K562 (cell line): ENCODE data around the gene STAM2. TPM values are rescaled to one million over a fixed set of nuclear protein-coding genes. Genes with fewer than 3 reads are reported as not detected.

Source experiments
- ADNP ChIP-seq: fragments of 200-800 bp; sonication (Bioruptor generic); IDR thresholded peaks from 2 replicates; pipeline ENCODE4 v1.6.1; 2016; ENCODE audit warnings: missing genetic modification characterization, missing compliant biosample characterization
- ARID1B ChIP-seq: fragments of 450-650 bp; IDR thresholded peaks from 2 replicates; pipeline ENCODE4 v1.6.1; 2016; ENCODE audit warnings: antibody characterized with exemption, mild to moderate bottlenecking, inconsistent platforms
- CBFA2T2 ChIP-seq: fragments of 450-650 bp; conservative IDR thresholded peaks from 2 replicates; pipeline ENCODE4 v1.6.1; 2017; ENCODE audit warnings: mild to moderate bottlenecking
- CEBPB ChIP-seq: fragments of 450-650 bp; IDR thresholded peaks from 2 replicates; pipeline ENCODE4 v1.6.1; 2016; ENCODE audit warnings: missing genetic modification characterization, missing compliant biosample characterization
- CREB3L1 ChIP-seq: fragments of 450-650 bp; IDR thresholded peaks from 2 replicates; pipeline ENCODE4 v1.6.1; 2014; ENCODE audit warnings: low read depth, mild to moderate bottlenecking, moderate library complexity, borderline replicate concordance
- CTBP1 ChIP-seq: fragments of 450-650 bp; IDR thresholded peaks from 2 replicates; pipeline ENCODE4 v1.6.1; 2016; ENCODE audit warnings: borderline replicate concordance
- EGR1 ChIP-seq: fragments of 450-650 bp; conservative IDR thresholded peaks from 2 replicates; pipeline ENCODE4 v1.6.1; 2017; ENCODE audit warnings: mild to moderate bottlenecking
- HLTF ChIP-seq: fragments of 450-650 bp; IDR thresholded peaks from 2 replicates; pipeline ENCODE4 v1.6.1; 2016
- KDM4B ChIP-seq, 2 experiments: fragments of 450-650 bp in 1 of 2; sonication (generic) in 1 of 2; IDR thresholded peaks; 2 replicates each; pipeline ENCODE4 v1.6.1; 2016 to 2017; ENCODE audit warnings: borderline replicate concordance in 2 of 2, antibody characterized with exemption in 1 of 2, low read depth in 1 of 2, mild to moderate bottlenecking in 1 of 2
- LEF1 ChIP-seq: fragments of 450-650 bp; IDR thresholded peaks from 2 replicates; pipeline ENCODE4 v1.6.1; 2016; ENCODE audit warnings: mild to moderate bottlenecking
- MYBL2 ChIP-seq, 2 experiments: fragments of 450-650 bp in 1 of 2; sonication (generic) in 1 of 2; formaldehyde crosslinking in 1 of 2; IDR thresholded peaks; 2 replicates each; pipeline versions ENCODE4 v1.6.1 to v1.8.1; 2017 to 2022; ENCODE audit warnings: borderline replicate concordance in 1 of 2, inconsistent platforms in 1 of 2, low read depth in 1 of 2, mild to moderate bottlenecking in 1 of 2, missing genetic modification reagents in 1 of 2, moderate library complexity in 1 of 2
- NCOA4 ChIP-seq: fragments of 450-650 bp; IDR thresholded peaks from 2 replicates; pipeline ENCODE4 v1.6.1; 2018; ENCODE audit warnings: mild to moderate bottlenecking; ENCODE audit not compliant: partially characterized antibody
- NFE2 ChIP-seq: IDR thresholded peaks from 2 replicates; pipeline ENCODE4 v1.6.1; 2014; ENCODE audit warnings: antibody characterized with exemption, low read depth
- PHF8 ChIP-seq: fragments of 200-600 bp; sonication (generic); IDR thresholded peaks from 2 replicates; pipeline ENCODE4 v1.6.1; 2012; ENCODE audit warnings: mixed run types, mild to moderate bottlenecking, inconsistent platforms, low read length, moderate library complexity, borderline replicate concordance
- PTBP1 ChIP-seq: fragments of 200-400 bp; formaldehyde crosslinking; IDR thresholded peaks from 2 replicates; pipeline ENCODE4 v1.6.1; 2017; ENCODE audit warnings: low read depth, low read length
- SMARCC2 ChIP-seq: fragments of 450-650 bp; IDR thresholded peaks from 2 replicates; pipeline ENCODE4 v1.6.1; 2017; ENCODE audit warnings: antibody characterized with exemption, moderate library complexity, mild to moderate bottlenecking, low read depth
- SRSF3 ChIP-seq: fragments of 200-400 bp; formaldehyde crosslinking; IDR thresholded peaks from 2 replicates; pipeline ENCODE4 v1.6.1; 2016; ENCODE audit warnings: mild to moderate bottlenecking, low read length, moderate library complexity; ENCODE audit not compliant: insufficient read depth
- ZBTB34 ChIP-seq: fragments of 250-450 bp; sonication (Bioruptor Pico); IDR thresholded peaks from 2 replicates; pipeline ENCODE4 v1.8.0; 2021; ENCODE audit warnings: mild to moderate bottlenecking, moderate library complexity
- ZBTB8A ChIP-seq: fragments of 450-650 bp; IDR thresholded peaks from 2 replicates; pipeline ENCODE4 v1.6.1; 2018; ENCODE audit warnings: mild to moderate bottlenecking, moderate library complexity; ENCODE audit not compliant: partially characterized antibody
- ZNF121 ChIP-seq: sonication (generic); formaldehyde crosslinking; conservative IDR thresholded peaks from 2 replicates; pipeline ENCODE4 v1.8.0; 2022; ENCODE audit warnings: missing genetic modification reagents
- ZNF592 ChIP-seq: fragments of 450-650 bp; IDR thresholded peaks from 2 replicates; pipeline ENCODE4 v1.6.1; 2017; ENCODE audit warnings: antibody characterized with exemption, mild to moderate bottlenecking
- ZNF785 ChIP-seq: fragments of 250-450 bp; sonication (Bioruptor Pico); IDR thresholded peaks from 2 replicates; pipeline ENCODE4 v1.4.0; 2020; ENCODE audit warnings: mild to moderate bottlenecking
- ZNF830 ChIP-seq: fragments of 250-450 bp; sonication (Bioruptor Pico); IDR thresholded peaks from 2 replicates; pipeline ENCODE4 v1.5.0; 2021; ENCODE audit warnings: mild to moderate bottlenecking
- polyA plus RNA-seq, 8 experiments: library from polyadenylated mRNA; depleted of rRNA in 4 of 8; stranded (reverse) in 5 of 8; unstranded in 3 of 8; fragments of >200 nt; fragmentation: Nextera tagmentation in 2 of 8; fragmentation: Illumina TruSeq in 1 of 8; extraction: Ambion mirVana in 2 of 8; extraction: Trizol in 1 of 8; gene quantifications; 2 replicates each; pipeline versions ENCODE4 v1.2.1 to v1.2.3, GENCODE V29; 2011 to 2014; ENCODE audit warnings: inconsistent platforms in 1 of 8, missing spikeins in 1 of 8
- total RNA-seq, 7 experiments: library from RNA; depleted of rRNA in 6 of 7; stranded (reverse); fragments of >200 nt in 6 of 7; fragmentation: Illumina TruSeq in 2 of 7; extraction: Trizol in 2 of 7; gene quantifications; 2 replicates each; pipeline versions ENCODE4 v1.2.1 to v1.2.3, GENCODE V29; 2011 to 2021; ENCODE audit warnings: low replicate concordance in 1 of 7

Gene STAM2
- total and polyA plus RNA-seq, 9 of the 15 experiments (the other 6 are each of a cell fraction or from before 2014, with no cell fraction given), result 4.5 to 13.9 (median 8.7) TPM

GRCh38 chr2:152134488-152135280, 40.9 kb downstream of the STAM2 start (continued):
- TF ChIP-seq CBFA2T2 (peak; percentile 88), PTBP1 (no peak), ZNF785 (CRISPR knock-in tag) (no peak), ZNF830 (CRISPR knock-in tag) (no peak), ZNF121 (CRISPR knock-in tag) (no peak), CTBP1 (peak; percentile 28; the same call in 1 of the 2 replicates), ZNF592 (no peak), LEF1 (no peak), CREB3L1 (no peak), NCOA4 (no peak), HLTF (no peak), KDM4B (IDR thresholded peaks at IDR 0.05; ENCODE audit: borderline replicate concordance in 2 of 2, low read depth in 1 of 2) (no peak), ADNP (no peak), EGR1 (no peak), ARID1B (peak; percentile 88), ZBTB8A (no peak), ZBTB34 (CRISPR knock-in tag) (no peak), SMARCC2 (peak; percentile 51; the same call in 1 of the 2 replicates), CEBPB (tag) (no peak), PHF8 (no peak), SRSF3 (no peak), MYBL2 (IDR thresholded peaks at IDR 0.05; ENCODE audit: low read depth) (no peak), MYBL2 (CRISPR knock-in tag; IDR thresholded peaks at IDR 0.05; ENCODE audit: borderline replicate concordance) (no peak), NFE2 (peak; percentile 91)
